ENCODE results near the gene NUDT8. TPM values are rescaled to one million over a fixed set of nuclear protein-coding genes. Genes with fewer than 3 reads are reported as not detected.

The NUDT8 gene
- total and polyA plus RNA-seq, 10 of the 15 experiments (the other 5 are each of a cell fraction or from before 2014, with no cell fraction given): 0.32 to 18.2 (median 9.8) TPM

DNA sequence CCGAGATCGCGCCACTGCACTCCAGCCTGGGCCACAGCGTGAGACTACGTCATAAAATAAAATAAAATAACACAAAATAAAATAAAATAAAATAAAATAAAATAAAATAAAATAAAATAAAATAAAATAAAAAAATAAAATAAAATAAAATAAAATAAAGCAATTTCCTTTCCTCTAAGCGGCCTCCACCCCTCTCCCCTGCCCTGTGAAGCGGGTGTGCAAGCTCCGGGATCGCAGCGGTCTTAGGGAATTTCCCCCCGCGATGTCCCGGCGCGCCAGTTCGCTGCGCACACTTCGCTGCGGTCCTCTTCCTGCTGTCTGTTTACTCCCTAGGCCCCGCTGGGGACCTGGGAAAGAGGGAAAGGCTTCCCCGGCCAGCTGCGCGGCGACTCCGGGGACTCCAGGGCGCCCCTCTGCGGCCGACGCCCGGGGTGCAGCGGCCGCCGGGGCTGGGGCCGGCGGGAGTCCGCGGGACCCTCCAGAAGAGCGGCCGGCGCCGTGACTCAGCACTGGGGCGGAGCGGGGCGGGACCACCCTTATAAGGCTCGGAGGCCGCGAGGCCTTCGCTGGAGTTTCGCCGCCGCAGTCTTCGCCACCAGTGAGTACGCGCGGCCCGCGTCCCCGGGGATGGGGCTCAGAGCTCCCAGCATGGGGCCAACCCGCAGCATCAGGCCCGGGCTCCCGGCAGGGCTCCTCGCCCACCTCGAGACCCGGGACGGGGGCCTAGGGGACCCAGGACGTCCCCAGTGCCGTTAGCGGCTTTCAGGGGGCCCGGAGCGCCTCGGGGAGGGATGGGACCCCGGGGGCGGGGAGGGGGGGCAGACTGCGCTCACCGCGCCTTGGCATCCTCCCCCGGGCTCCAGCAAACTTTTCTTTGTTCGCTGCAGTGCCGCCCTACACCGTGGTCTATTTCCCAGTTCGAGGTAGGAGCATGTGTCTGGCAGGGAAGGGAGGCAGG, 46.2 kb downstream of the NUDT8 start, which contains the start of gene GSTP1 (continued):
- TF ChIP-seq, protein P1, sequence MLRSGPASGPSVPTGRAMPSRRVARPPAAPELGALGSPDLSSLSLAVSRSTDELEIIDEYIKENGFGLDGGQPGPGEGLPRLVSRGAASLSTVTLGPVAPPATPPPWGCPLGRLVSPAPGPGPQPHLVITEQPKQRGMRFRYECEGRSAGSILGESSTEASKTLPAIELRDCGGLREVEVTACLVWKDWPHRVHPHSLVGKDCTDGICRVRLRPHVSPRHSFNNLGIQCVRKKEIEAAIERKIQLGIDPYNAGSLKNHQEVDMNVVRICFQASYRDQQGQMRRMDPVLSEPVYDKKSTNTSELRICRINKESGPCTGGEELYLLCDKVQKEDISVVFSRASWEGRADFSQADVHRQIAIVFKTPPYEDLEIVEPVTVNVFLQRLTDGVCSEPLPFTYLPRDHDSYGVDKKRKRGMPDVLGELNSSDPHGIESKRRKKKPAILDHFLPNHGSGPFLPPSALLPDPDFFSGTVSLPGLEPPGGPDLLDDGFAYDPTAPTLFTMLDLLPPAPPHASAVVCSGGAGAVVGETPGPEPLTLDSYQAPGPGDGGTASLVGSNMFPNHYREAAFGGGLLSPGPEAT (IDR thresholded peaks at IDR 0.05; ENCODE audit: low read depth): 0 out of 2 replicates have a peak, but pooled peaks have one; percentile 23
- TF ChIP-seq, protein P2, sequence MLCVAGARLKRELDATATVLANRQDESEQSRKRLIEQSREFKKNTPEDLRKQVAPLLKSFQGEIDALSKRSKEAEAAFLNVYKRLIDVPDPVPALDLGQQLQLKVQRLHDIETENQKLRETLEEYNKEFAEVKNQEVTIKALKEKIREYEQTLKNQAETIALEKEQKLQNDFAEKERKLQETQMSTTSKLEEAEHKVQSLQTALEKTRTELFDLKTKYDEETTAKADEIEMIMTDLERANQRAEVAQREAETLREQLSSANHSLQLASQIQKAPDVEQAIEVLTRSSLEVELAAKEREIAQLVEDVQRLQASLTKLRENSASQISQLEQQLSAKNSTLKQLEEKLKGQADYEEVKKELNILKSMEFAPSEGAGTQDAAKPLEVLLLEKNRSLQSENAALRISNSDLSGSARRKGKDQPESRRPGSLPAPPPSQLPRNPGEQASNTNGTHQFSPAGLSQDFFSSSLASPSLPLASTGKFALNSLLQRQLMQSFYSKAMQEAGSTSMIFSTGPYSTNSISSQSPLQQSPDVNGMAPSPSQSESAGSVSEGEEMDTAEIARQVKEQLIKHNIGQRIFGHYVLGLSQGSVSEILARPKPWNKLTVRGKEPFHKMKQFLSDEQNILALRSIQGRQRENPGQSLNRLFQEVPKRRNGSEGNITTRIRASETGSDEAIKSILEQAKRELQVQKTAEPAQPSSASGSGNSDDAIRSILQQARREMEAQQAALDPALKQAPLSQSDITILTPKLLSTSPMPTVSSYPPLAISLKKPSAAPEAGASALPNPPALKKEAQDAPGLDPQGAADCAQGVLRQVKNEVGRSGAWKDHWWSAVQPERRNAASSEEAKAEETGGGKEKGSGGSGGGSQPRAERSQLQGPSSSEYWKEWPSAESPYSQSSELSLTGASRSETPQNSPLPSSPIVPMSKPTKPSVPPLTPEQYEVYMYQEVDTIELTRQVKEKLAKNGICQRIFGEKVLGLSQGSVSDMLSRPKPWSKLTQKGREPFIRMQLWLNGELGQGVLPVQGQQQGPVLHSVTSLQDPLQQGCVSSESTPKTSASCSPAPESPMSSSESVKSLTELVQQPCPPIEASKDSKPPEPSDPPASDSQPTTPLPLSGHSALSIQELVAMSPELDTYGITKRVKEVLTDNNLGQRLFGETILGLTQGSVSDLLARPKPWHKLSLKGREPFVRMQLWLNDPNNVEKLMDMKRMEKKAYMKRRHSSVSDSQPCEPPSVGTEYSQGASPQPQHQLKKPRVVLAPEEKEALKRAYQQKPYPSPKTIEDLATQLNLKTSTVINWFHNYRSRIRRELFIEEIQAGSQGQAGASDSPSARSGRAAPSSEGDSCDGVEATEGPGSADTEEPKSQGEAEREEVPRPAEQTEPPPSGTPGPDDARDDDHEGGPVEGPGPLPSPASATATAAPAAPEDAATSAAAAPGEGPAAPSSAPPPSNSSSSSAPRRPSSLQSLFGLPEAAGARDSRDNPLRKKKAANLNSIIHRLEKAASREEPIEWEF (IDR thresholded peaks at IDR 0.05; ENCODE audit: insufficient replicate concordance, low read depth, low read length): no peak
- TF ChIP-seq RCOR1 (conservative IDR thresholded peaks at IDR 0.05; ENCODE audit: low read depth, low read length) (no peak), CREB1 (IDR thresholded peaks at IDR 0.05; ENCODE audit: low read depth) (peak; percentile 40), TCF12 (IDR thresholded peaks at IDR 0.05; ENCODE audit: low read depth, low read length) (peak; percentile 67; the same call in 1 of the 2 replicates), CREM (IDR thresholded peaks at IDR 0.05; ENCODE audit: low read depth) (no peak; the same call in none of the 2 replicates), ATF7 (IDR thresholded peaks at IDR 0.05; ENCODE audit: low read depth) (no peak), IRF4 (IDR thresholded peaks at IDR 0.05; ENCODE audit: low read depth, low read length) (no peak), RFX5 (IDR thresholded peaks at IDR 0.05; ENCODE audit: low read depth, low read length) (no peak), CBX5 (IDR thresholded peaks at IDR 0.05; ENCODE audit: low read depth) (no peak), SRF (IDR thresholded peaks at IDR 0.05; ENCODE audit: low read depth in 2 of 2, low read length in 2 of 2) (peak; percentile 92 to 93), DPF2 (IDR thresholded peaks at IDR 0.05) (peak; percentile 79), KLF5 (IDR thresholded peaks at IDR 0.05; ENCODE audit: partially characterized antibody) (peak; percentile 19), POLR2AphosphoS2 (IDR thresholded peaks at IDR 0.05; ENCODE audit: low read depth, low read length) (peak; percentile 97), SMAD1 (IDR thresholded peaks at IDR 0.05; ENCODE audit: low read depth, partially characterized antibody) (no peak), ASH2L (IDR thresholded peaks at IDR 0.05; ENCODE audit: borderline replicate concordance, low read depth) (no peak)
- TF ChIP-seq, protein P3, sequence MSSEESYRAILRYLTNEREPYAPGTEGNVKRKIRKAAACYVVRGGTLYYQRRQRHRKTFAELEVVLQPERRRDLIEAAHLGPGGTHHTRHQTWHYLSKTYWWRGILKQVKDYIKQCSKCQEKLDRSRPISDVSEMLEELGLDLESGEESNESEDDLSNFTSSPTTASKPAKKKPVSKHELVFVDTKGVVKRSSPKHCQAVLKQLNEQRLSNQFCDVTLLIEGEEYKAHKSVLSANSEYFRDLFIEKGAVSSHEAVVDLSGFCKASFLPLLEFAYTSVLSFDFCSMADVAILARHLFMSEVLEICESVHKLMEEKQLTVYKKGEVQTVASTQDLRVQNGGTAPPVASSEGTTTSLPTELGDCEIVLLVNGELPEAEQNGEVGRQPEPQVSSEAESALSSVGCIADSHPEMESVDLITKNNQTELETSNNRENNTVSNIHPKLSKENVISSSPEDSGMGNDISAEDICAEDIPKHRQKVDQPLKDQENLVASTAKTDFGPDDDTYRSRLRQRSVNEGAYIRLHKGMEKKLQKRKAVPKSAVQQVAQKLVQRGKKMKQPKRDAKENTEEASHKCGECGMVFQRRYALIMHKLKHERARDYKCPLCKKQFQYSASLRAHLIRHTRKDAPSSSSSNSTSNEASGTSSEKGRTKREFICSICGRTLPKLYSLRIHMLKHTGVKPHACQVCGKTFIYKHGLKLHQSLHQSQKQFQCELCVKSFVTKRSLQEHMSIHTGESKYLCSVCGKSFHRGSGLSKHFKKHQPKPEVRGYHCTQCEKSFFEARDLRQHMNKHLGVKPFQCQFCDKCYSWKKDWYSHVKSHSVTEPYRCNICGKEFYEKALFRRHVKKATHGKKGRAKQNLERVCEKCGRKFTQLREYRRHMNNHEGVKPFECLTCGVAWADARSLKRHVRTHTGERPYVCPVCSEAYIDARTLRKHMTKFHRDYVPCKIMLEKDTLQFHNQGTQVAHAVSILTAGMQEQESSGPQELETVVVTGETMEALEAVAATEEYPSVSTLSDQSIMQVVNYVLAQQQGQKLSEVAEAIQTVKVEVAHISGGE (CRISPR knock-in tag; IDR thresholded peaks at IDR 0.05): no peak
- TF ChIP-seq, protein P4, sequence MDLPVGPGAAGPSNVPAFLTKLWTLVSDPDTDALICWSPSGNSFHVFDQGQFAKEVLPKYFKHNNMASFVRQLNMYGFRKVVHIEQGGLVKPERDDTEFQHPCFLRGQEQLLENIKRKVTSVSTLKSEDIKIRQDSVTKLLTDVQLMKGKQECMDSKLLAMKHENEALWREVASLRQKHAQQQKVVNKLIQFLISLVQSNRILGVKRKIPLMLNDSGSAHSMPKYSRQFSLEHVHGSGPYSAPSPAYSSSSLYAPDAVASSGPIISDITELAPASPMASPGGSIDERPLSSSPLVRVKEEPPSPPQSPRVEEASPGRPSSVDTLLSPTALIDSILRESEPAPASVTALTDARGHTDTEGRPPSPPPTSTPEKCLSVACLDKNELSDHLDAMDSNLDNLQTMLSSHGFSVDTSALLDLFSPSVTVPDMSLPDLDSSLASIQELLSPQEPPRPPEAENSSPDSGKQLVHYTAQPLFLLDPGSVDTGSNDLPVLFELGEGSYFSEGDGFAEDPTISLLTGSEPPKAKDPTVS (IDR thresholded peaks at IDR 0.05; ENCODE audit: low read depth, low read length): no peak
